ENCODE results near the gene ILF3.

GRCh38 chr19:10730932-10731331, 76.8 kb downstream of the ILF3 start:
- TF ChIP-seq FOXK2 (IDR thresholded peaks at IDR 0.05), result no peak
- no peak for TF ChIP-seq BHLHE40 (IDR thresholded peaks at IDR 0.05; ENCODE audit: borderline replicate concordance)
- no peak for TF ChIP-seq TARDBP (IDR thresholded peaks at IDR 0.05)
- TF ChIP-seq LEF1 (IDR thresholded peaks at IDR 0.05; ENCODE audit: borderline replicate concordance), result no peak
- no peak for TF ChIP-seq PKNOX1 (IDR thresholded peaks at IDR 0.05)
- TF ChIP-seq HDGF (IDR thresholded peaks at IDR 0.05; ENCODE audit: borderline replicate concordance), result no peak
- TF ChIP-seq ELF4 (IDR thresholded peaks at IDR 0.05), result no peak
- no peak for TF ChIP-seq CTBP1 (IDR thresholded peaks at IDR 0.05; ENCODE audit: borderline replicate concordance)
- no peak for TF ChIP-seq FOXM1 (IDR thresholded peaks at IDR 0.05; ENCODE audit: borderline replicate concordance)
- TF ChIP-seq ARNT (IDR thresholded peaks at IDR 0.05), result no peak
